H1 (cell line): Measurements from ENCODE around the gene SMARCD2.
"Not testable (repeated sequence)": the region's sequence is repeated elsewhere in the genome, so short reads cannot be mapped to it uniquely, and the experiment has no call there.

Source experiments
- CTCF ChIP-seq, 3 experiments: IDR thresholded peaks; 1 replicate in 2 of 3; 2 replicates in 1 of 3; pipeline versions ENCODE4 v1.5.1 to v1.6.1; 2011; ENCODE audit warnings: low read length in 3 of 3, mild to moderate bottlenecking in 3 of 3, inconsistent platforms in 2 of 3, low read depth in 1 of 3, moderate library complexity in 1 of 3; ENCODE audit not compliant: insufficient read depth in 1 of 3; ENCODE audit errors: control extremely low read depth in 1 of 3
- EGR1 ChIP-seq: IDR thresholded peaks from 2 replicates; pipeline ENCODE4 v1.6.1; 2011; ENCODE audit warnings: low read depth, low read length, borderline replicate concordance
- EZH2 ChIP-seq: fragments of 200-600 bp; sonication (generic); IDR thresholded peaks from 2 replicates; pipeline ENCODE4 v1.7.1; 2012; ENCODE audit warnings: low read depth, mild to moderate bottlenecking, moderate library complexity, low read length, inconsistent platforms; ENCODE audit not compliant: severe bottlenecking
- KDM1A ChIP-seq: fragments of 200-600, 300-600 bp; sonication (generic); IDR thresholded peaks from 2 replicates; pipeline ENCODE4 v1.7.1; 2016; ENCODE audit warnings: mild to moderate bottlenecking, low read length, borderline replicate concordance
- RFX5 ChIP-seq: IDR thresholded peaks from 2 replicates; pipeline ENCODE4 v1.6.1; 2011; ENCODE audit warnings: low read depth, low read length, improper control_type of control experiment, borderline replicate concordance
- SIN3A ChIP-seq, 2 experiments: IDR thresholded peaks in 1 of 2; conservative IDR thresholded peaks in 1 of 2; 2 replicates each; pipeline ENCODE4 v1.6.1; 2011 to 2012; ENCODE audit warnings: low read length in 2 of 2, improper control_type of control experiment in 1 of 2, low read depth in 1 of 2, mild to moderate bottlenecking in 1 of 2
- TAF1 ChIP-seq: IDR thresholded peaks from 2 replicates; pipeline ENCODE4 v1.6.1; 2011; ENCODE audit warnings: mild to moderate bottlenecking, low read depth, low read length

GRCh38 chr17:63871646-63872365, 29.3 kb upstream of the SMARCD2 start:
- TF ChIP-seq EZH2; EGR1; SIN3A (conservative IDR thresholded peaks at IDR 0.05 in 1 of 2, IDR thresholded peaks at IDR 0.05 in 1 of 2; ENCODE audit: low read depth in 1 of 2, low read length in 2 of 2); CTCF (IDR thresholded peaks at IDR 0.05; ENCODE audit: control extremely low read depth in 1 of 3, insufficient read depth in 1 of 3, low read depth in 1 of 3, low read length in 3 of 3); TAF1; KDM1A; RFX5: not testable (repeated sequence)
